ENCODE measurements around the gene GCSAML. TPM values are rescaled to one million over a fixed set of nuclear protein-coding genes. Genes with fewer than 3 reads are reported as not detected.

GCSAML gene
- total and polyA plus RNA-seq, 2 of the 4 experiments (the other 2 are of a cell fraction), result not detected

DNA sequence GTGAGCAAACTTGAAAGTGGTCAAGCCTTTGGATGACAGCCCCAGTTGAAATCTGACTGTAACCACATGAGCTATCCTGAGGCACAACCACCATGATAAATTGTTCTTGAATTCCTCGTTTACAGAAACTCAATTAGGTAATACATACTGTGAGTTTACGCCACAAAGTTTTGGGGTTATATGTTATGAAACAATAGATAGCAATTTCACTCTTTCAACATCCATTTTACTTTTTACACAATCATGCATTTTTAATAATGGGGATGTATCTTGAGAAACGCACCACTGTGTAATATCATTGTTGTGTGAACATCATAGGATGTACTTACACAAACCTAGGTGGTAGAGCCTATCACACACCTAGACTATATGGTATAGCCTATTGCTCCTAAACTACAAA, 48.1 kb upstream of the GCSAML start:
- Histone ChIP-seq H3K18ac (ENCODE audit: low read depth, low read length) (no peak overlapping the region), H3K79me1 (ENCODE audit: low read depth in 1 of 2, low read length in 2 of 2) (no peaks in the 10 kb centered on the region), H3K9me1 (ENCODE audit: insufficient read depth, low read length) (no peaks in the 10 kb centered on the region), H4K91ac (ENCODE audit: insufficient read depth, low read depth, low read length) (no peak overlapping the region), H3K14ac (replicated peaks; ENCODE audit: low read depth, low read length) (no peak overlapping the region), H4K8ac (ENCODE audit: low read depth in 2 of 2, low read length in 2 of 2) (no peak overlapping the region), H3K4me3 (ENCODE audit: insufficient read depth, low read depth, low read length) (no peak overlapping the region), H3K4ac (ENCODE audit: low read depth, low read length) (no peak overlapping the region), H3K27ac (ENCODE audit: insufficient read depth, low read length) (no peak overlapping the region), H4K5ac (ENCODE audit: low read depth, low read length) (no peak overlapping the region), H2BK20ac (ENCODE audit: low read depth, low read length) (no peak overlapping the region), H3K36me3 (ENCODE audit: control insufficient read depth, insufficient read depth, low read length) (no peaks in the 10 kb centered on the region), H2BK5ac (ENCODE audit: low read depth, low read length, poor library complexity, severe bottlenecking) (no peak overlapping the region), H2AK9ac (replicated peaks; ENCODE audit: low read depth, low read length, poor library complexity) (no peak overlapping the region), H4K20me1 (ENCODE audit: insufficient read depth, low read length) (no peaks in the 10 kb centered on the region), H2AK5ac (ENCODE audit: low read depth, low read length) (no peak overlapping the region), H2BK120ac (ENCODE audit: low read depth, low read length) (no peak overlapping the region), H3K4me2 (ENCODE audit: low read depth, low read length) (no peak overlapping the region), H3K9ac (ENCODE audit: low read depth, low read length) (no peak overlapping the region), H3K9me3 (ENCODE audit: control insufficient read depth, insufficient read depth, low read length) (peaks cover 6% of the 10 kb centered on the region), H3K4me1 (ENCODE audit: control insufficient read depth, insufficient read depth, low read length) (no peaks in the 10 kb centered on the region), H2BK15ac (ENCODE audit: low read depth, low read length) (no peak overlapping the region), H3K56ac (ENCODE audit: extremely low read depth, insufficient read depth, low read length) (no peak overlapping the region), H3K23ac (ENCODE audit: low read depth, low read length) (no peak overlapping the region), H3K27me3 (ENCODE audit: control insufficient read depth, insufficient read depth, low read length) (no peaks in the 10 kb centered on the region), H2AFZ (replicated peaks; ENCODE audit: low read length, poor library complexity) (no peak overlapping the region)
- intact Hi-C loops (cut with micrococcal nuclease) (no loop called here), in situ Hi-C loops (cut with MboI; ENCODE audit: low sequenced_read_pairs) (no loop called here), dilution Hi-C loops (cut with HindIII; ENCODE audit: low sequenced_read_pairs, unreplicated experiment) (no loop called here)
- BruUV-seq (replicated peaks), result no TSS peak
- DNase-seq, result no peak
- no CpG with 5 or more reads among the region's 3 CpGs for WGBS, 2 experiments (ENCODE audit: extremely low coverage in 2 of 2, insufficient read length in 1 of 2)
- POLR2A ChIA-PET (ENCODE audit: unreplicated experiment), result no interaction called here
- no peak for ATAC-seq (ENCODE audit: low read depth)
- CTCF ChIA-PET, result no interaction called here
- TF ChIP-seq POLR2A (IDR thresholded peaks at IDR 0.05; ENCODE audit: low read depth, low read length) (no peak), RCOR1 (IDR thresholded peaks at IDR 0.05; ENCODE audit: insufficient replicate concordance, low read length) (no peak), RAD21 (IDR thresholded peaks at IDR 0.05; ENCODE audit: low read length) (no peak), RFX5 (IDR thresholded peaks at IDR 0.05; ENCODE audit: low read depth, low read length) (no peak), MXI1 (IDR thresholded peaks at IDR 0.05; ENCODE audit: borderline replicate concordance, low read depth, low read length) (no peak), CHD1 (IDR thresholded peaks at IDR 0.05; ENCODE audit: low read depth, low read length) (no peak)
- TF ChIP-seq, protein P1, sequence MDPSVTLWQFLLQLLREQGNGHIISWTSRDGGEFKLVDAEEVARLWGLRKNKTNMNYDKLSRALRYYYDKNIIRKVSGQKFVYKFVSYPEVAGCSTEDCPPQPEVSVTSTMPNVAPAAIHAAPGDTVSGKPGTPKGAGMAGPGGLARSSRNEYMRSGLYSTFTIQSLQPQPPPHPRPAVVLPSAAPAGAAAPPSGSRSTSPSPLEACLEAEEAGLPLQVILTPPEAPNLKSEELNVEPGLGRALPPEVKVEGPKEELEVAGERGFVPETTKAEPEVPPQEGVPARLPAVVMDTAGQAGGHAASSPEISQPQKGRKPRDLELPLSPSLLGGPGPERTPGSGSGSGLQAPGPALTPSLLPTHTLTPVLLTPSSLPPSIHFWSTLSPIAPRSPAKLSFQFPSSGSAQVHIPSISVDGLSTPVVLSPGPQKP (IDR thresholded peaks at IDR 0.05; ENCODE audit: borderline replicate concordance, low read depth, low read length), result no peak
